NK-92 treated with Interleukin-12 subunit alpha and Interleukin-12 subunit beta, amount 100 ng/mL, for 24 hours (cell line): Measurements from ENCODE around the gene CARMIL3.
"Not testable (repeated sequence)": the region's sequence is repeated elsewhere in the genome, so short reads cannot be mapped to it uniquely, and the experiment has no call there.

Experiments
- DNase-seq: peaks from one replicate; lab custom pipeline; 2025; lab: John Stamatoyannopoulos, UW

The CARMIL3 gene, protein sequence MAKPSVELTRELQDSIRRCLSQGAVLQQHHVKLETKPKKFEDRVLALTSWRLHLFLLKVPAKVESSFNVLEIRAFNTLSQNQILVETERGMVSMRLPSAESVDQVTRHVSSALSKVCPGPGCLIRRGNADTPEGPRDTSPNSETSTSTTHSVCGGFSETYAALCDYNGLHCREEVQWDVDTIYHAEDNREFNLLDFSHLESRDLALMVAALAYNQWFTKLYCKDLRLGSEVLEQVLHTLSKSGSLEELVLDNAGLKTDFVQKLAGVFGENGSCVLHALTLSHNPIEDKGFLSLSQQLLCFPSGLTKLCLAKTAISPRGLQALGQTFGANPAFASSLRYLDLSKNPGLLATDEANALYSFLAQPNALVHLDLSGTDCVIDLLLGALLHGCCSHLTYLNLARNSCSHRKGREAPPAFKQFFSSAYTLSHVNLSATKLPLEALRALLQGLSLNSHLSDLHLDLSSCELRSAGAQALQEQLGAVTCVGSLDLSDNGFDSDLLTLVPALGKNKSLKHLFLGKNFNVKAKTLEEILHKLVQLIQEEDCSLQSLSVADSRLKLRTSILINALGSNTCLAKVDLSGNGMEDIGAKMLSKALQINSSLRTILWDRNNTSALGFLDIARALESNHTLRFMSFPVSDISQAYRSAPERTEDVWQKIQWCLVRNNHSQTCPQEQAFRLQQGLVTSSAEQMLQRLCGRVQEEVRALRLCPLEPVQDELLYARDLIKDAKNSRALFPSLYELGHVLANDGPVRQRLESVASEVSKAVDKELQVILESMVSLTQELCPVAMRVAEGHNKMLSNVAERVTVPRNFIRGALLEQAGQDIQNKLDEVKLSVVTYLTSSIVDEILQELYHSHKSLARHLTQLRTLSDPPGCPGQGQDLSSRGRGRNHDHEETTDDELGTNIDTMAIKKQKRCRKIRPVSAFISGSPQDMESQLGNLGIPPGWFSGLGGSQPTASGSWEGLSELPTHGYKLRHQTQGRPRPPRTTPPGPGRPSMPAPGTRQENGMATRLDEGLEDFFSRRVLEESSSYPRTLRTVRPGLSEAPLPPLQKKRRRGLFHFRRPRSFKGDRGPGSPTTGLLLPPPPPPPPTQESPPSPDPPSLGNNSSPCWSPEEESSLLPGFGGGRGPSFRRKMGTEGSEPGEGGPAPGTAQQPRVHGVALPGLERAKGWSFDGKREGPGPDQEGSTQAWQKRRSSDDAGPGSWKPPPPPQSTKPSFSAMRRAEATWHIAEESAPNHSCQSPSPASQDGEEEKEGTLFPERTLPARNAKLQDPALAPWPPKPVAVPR (N-terminal part only)

DNA sequence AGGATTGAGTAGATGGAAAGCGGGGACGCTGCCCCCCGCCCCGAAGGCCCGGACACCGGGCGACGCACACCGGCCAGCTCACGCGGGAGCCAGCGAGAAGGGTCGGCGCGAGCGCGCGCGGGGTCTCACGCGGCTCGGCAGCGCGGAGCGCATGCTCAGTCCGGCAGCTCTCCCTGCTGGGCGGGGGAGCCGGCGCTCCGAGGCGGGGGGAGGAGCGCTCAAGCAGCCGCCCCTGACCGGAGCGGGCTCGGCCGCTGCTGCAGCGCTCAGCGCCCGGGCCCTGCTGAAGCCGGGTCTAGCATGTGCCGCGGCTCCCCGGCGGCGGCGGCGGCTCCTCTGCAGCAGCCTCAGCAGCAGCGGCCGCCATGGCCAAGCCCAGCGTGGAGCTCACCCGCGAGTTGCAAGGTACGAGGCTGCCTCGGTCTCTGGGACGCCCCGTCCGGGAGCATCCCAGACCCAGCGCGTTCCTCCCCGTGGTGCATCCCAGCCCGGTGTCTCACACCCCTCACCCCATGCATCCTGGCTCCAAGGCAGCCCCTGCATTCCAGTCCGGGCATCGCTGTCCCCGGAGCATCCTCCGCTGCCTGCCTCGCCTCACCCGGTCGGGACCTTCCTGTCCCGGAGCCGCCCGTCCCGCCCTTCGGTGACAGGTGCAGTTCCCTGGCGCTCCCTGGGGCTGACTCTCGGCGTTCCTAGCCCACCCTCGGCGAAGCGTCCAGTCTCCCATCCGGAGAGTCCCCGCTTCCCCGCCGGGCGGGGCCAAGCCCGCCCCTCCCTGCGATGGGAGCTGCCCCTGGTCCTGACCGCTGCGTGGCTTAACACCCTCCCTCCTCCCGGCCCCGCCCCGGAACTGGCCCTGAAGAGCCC lies at the start of gene CARMIL3:
Gene CARMIL3 (plus strand): TSS at position 221 of the 867 bp plus-strand sequence. CDS start 145 bp downstream, at position 366.
- DNase-seq: peak; percentile 40

DNA sequence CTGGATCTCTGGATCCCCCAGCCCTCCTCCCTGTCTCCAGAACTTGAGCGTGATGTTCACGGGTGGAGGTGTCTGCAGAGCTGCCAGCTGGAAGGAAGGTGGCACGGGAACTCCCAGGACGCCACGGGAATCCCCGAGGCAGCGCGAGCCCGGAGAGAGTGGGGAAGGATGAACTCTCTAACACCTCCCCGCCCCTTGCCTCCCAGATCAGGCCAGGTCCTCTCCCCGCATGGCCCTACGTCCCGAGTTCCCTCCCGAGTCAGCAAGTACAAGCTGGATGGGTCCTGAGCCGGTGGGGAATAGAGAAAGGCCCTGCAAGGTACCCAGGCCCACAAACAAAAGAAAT lies 45.4 kb upstream of the CARMIL3 start:
- DNase-seq: not testable (repeated sequence)

GRCh38 chr14:24006817-24007652 lies 44.8 kb upstream of the CARMIL3 start:
- DNase-seq: peak; percentile 55

- no peak for DNase-seq
These were observed 40.8 kb upstream of the CARMIL3 start for GRCh38 chr14:24011051-24011450.

DNA sequence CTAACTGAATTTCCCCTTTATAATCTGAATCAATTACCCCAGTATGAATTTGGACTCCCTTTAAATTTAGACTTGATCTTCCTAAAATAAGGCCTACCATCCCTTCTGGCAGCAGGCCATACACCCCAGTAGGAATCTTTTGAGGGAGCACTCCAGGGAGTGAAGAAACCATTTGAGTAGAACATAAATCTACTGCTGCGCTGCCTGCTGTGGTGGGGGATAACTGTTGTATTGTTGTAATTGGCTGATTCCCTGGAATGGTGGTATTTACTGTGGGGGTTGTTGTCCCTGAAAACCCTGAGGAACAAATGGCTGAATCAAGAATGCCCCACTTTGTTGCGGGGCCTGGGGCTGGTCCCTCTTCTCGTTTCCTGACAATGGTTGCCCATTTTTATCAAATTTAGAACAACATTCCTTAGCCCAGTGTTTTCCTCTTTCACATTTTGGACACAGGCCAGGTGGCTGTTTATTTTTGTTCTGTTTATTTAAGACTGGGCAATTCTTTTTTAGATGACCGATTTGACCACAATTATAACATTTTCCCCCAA lies 39.0 kb upstream of the CARMIL3 start:
- not testable (repeated sequence) for DNase-seq

GRCh38 chr14:24013654-24014514 lies 37.9 kb upstream of the CARMIL3 start:
- DNase-seq: peak; percentile 20

- DNase-seq: not testable (repeated sequence)
These were observed 36.1 kb upstream of the CARMIL3 start for GRCh38 chr14:24015745-24016144.

GRCh38 chr14:24018978-24019377 lies 32.8 kb upstream of the CARMIL3 start:
- DNase-seq: not testable (repeated sequence)

- not testable (repeated sequence) for DNase-seq
These were observed 31.9 kb upstream of the CARMIL3 start for GRCh38 chr14:24019944-24020343.

GRCh38 chr14:24020520-24020919 lies 31.3 kb upstream of the CARMIL3 start:
- not testable (repeated sequence) for DNase-seq

DNA sequence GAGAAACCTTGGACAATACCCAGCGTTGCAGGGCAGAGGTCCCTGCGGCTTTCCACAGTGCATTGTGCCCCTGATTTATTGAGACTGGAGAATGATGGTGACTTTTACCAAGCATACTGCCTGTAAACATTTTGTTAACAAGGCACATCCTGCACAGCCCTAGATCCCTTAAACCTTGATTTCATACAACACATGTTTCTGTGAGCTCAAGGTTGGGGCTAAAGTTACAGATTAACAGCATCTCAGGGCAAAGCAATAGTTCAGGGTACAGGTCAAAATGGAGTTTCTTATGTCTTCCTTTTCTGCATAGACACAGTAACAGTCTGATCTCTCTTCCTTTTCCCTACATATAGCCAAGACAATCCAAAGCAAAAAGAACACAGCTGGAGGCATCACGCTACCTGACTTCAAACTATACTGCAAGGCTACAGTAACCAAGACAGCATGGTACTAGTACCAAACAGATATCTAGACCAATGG lies 26.8 kb upstream of the CARMIL3 start:
- not testable (repeated sequence) for DNase-seq

DNA sequence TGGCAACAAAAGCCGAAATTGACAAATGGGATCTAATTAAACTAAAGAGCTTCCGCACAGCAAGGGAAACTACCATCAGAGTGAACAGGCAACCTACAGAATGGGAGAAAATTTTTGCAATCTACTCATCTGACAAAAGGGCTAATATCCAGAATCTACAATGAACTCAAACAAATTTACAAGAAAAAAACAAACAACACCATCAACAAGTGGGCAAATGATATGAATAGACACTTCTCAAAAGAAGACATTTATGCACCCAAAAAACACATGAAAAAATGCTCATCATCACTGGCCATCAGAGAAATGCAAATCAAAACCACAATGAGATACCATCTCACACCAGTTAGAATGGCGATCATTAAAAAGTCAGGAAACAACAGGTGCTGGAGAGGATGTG lies 22.1 kb upstream of the CARMIL3 start:
- not testable (repeated sequence) for DNase-seq

DNA sequence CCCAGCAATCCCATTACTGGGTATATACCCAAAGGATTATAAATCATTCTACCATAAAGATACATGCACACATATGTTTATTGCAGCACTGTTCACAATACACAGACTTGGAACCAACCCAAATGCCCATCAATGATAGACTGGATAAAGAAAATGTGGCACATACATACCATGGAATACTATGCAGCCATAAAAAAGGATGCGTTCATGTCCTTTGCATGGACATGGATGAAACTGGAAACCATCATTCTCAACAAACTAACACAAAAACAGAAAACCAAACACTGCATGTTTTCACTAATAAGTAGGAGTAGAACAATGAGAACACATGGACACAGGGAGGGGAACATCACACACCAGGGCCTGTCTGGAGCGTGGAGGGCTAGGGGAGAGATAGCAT lies 20.5 kb upstream of the CARMIL3 start:
- not testable (repeated sequence) for DNase-seq

GRCh38 chr14:24032727-24033418 lies 18.9 kb upstream of the CARMIL3 start:
- DNase-seq: no peak

GRCh38 chr14:24035769-24036168 lies 16.0 kb upstream of the CARMIL3 start:
- not testable (repeated sequence) for DNase-seq

GRCh38 chr14:24036169-24036962 lies 15.4 kb upstream of the CARMIL3 start:
- peak; percentile 43 for DNase-seq
